HG03135 (cell line): Measurements from ENCODE around the gene DMAP1.
A peak's percentile ranks its signal among the peaks of the same experiment; 100 is the strongest.
"Not testable (repeated sequence)": the region's sequence is repeated elsewhere in the genome, so short reads cannot be mapped to it uniquely, and the experiment has no call there.

ENCODE experiments used
- ATAC-seq: cut with Tn5 transposase; IDR thresholded peaks from one replicate; pipeline ENCODE4 v1.9.1; 2021; ENCODE audit warnings: mild to moderate bottlenecking, moderate library complexity; ENCODE audit not compliant: unreplicated experiment

DMAP1 gene

GRCh38 chr1:44213222-44214112, at the start of gene DMAP1:
TSS of gene DMAP1 (plus strand) at chr1:44213471. CDS start at chr1:44213754, 283 bp downstream.
- peak; percentile 70 for ATAC-seq

GRCh38 chr1:44168520-44169098, 44.7 kb upstream of the DMAP1 start:
- no peak for ATAC-seq

GRCh38 chr1:44170281-44170823, 42.9 kb upstream of the DMAP1 start:
- ATAC-seq = no peak

- ATAC-seq = no peak
Measured at GRCh38 chr1:44174630-44175029, 38.6 kb upstream of the DMAP1 start.

GRCh38 chr1:44200336-44200735, 12.9 kb upstream of the DMAP1 start:
- ATAC-seq = no peak

- not testable (repeated sequence) for ATAC-seq
Measured at GRCh38 chr1:44206545-44206944, 6.7 kb upstream of the DMAP1 start.

- ATAC-seq = no peak
Measured at GRCh38 chr1:44208226-44208625, 5.0 kb upstream of the DMAP1 start.

GRCh38 chr1:44210595-44210994, 2.7 kb upstream of the DMAP1 start:
- no peak for ATAC-seq

GRCh38 chr1:44212355-44213221, 683 bp upstream of the DMAP1 start:
- no peak for ATAC-seq

GRCh38 chr1:44217809-44218410, 4.6 kb downstream of the DMAP1 start:
- no peak for ATAC-seq

- no peak for ATAC-seq
Measured at GRCh38 chr1:44218503-44219300, 5.4 kb downstream of the DMAP1 start.

GRCh38 chr1:44219301-44219626, 6.0 kb downstream of the DMAP1 start:
- ATAC-seq = no peak

GRCh38 chr1:44220001-44220751, 6.9 kb downstream of the DMAP1 start:
- no peak for ATAC-seq

GRCh38 chr1:44220755-44221154, 7.5 kb downstream of the DMAP1 start:
- ATAC-seq = no peak

GRCh38 chr1:44221769-44222168, 8.5 kb downstream of the DMAP1 start:
- ATAC-seq = no peak

- no peak for ATAC-seq
Measured at GRCh38 chr1:44222397-44223186, 9.3 kb downstream of the DMAP1 start.

GRCh38 chr1:44223187-44223610, 9.9 kb downstream of the DMAP1 start:
- no peak for ATAC-seq

- ATAC-seq = no peak
Measured at GRCh38 chr1:44225761-44226160, 12.5 kb downstream of the DMAP1 start.
